SU-DHL-6 (cell line): ENCODE measurements around the gene CLC.

ENCODE experiments used
- H2AFZ ChIP-seq: fragments of 200-600 bp; sonication (generic); 2 replicates; pipeline ENCODE4 v1.6.1; 2014; ENCODE audit warnings: low read depth, mild to moderate bottlenecking, moderate library complexity, mixed read lengths, antibody characterized with exemption, low read length; ENCODE audit not compliant: severe bottlenecking
- H3F3A ChIP-seq: fragments of 200-600 bp; shearing (Covaris generic); 2 replicates; pipeline ENCODE4 v1.6.0; 2016; ENCODE audit warnings: antibody characterized with exemption, mild to moderate bottlenecking; ENCODE audit not compliant: insufficient read depth
- H3K27ac ChIP-seq: fragments of 200-600 bp; sonication (generic); 2 replicates; pipeline ENCODE4 v1.5.1; 2016; ENCODE audit warnings: low read depth, mild to moderate bottlenecking, low read length, moderate library complexity, mixed read lengths
- H3K27me3 ChIP-seq: fragments of 200-600 bp; sonication (generic), shearing (Covaris generic); 2 replicates; pipeline ENCODE4 v1.6.0; 2014; ENCODE audit warnings: mild to moderate bottlenecking, low read length
- H3K36me3 ChIP-seq: fragments of 200-600 bp; sonication (generic); 2 replicates; pipeline ENCODE4 v1.6.1; 2014; ENCODE audit warnings: mild to moderate bottlenecking, low read length, mixed read lengths
- H3K4me2 ChIP-seq: fragments of 300-600, 200-600 bp; shearing (Covaris generic), sonication (generic); 2 replicates; pipeline ENCODE4 v1.6.0; 2014; ENCODE audit warnings: low read length, low read depth, mild to moderate bottlenecking; ENCODE audit not compliant: poor library complexity, severe bottlenecking
- H3K4me3 ChIP-seq: fragments of 200-600 bp; sonication (generic); 2 replicates; pipeline ENCODE4 v1.5.1; 2014; ENCODE audit warnings: antibody characterized with exemption, low read length, mild to moderate bottlenecking, mixed read lengths; ENCODE audit not compliant: insufficient read depth, poor library complexity, severe bottlenecking
- H3K79me2 ChIP-seq: fragments of 200-600 bp; sonication (generic); 2 replicates; pipeline ENCODE4 v1.6.1; 2014; ENCODE audit warnings: mild to moderate bottlenecking, low read length, moderate library complexity; ENCODE audit not compliant: insufficient read depth
- H3K9ac ChIP-seq: fragments of 200-600 bp; sonication (generic); 2 replicates; pipeline ENCODE4 v1.7.0; 2014; ENCODE audit warnings: mild to moderate bottlenecking, low read length
- H3K9me2 ChIP-seq: fragments of 200-600 bp; sonication (generic); replicated peaks from 2 replicates; pipeline ENCODE4 v1.6.1; 2014; ENCODE audit warnings: low read length; ENCODE audit not compliant: insufficient read depth
- H3K9me3 ChIP-seq: fragments of 200-600 bp; sonication (generic); 2 replicates; pipeline ENCODE4 v1.6.1; 2014; ENCODE audit warnings: low read length, mixed read lengths; ENCODE audit not compliant: insufficient read depth
- H4K20me1 ChIP-seq: fragments of 200-600 bp; sonication (generic); 2 replicates; pipeline ENCODE4 v1.6.1; 2014; ENCODE audit warnings: low read depth, mild to moderate bottlenecking, antibody characterized with exemption, low read length, moderate library complexity, mixed read lengths
- EZH2phosphoT487 ChIP-seq: fragments of 200-600 bp; sonication (generic), shearing (Covaris generic); conservative IDR thresholded peaks from 2 replicates; pipeline ENCODE4 v1.6.1; 2018; ENCODE audit warnings: mild to moderate bottlenecking, antibody characterized with exemption, low read length, moderate library complexity, mixed read lengths
- TF ChIP-seq, protein P1 (sequence below): fragments of 200-600 bp; sonication (generic); IDR thresholded peaks from one replicate; pipeline ENCODE4 v1.5.1; 2017; ENCODE audit warnings: antibody characterized with exemption, mild to moderate bottlenecking, low read length, moderate library complexity; ENCODE audit not compliant: insufficient read depth, poor library complexity, severe bottlenecking

Gene CLC

DNA sequence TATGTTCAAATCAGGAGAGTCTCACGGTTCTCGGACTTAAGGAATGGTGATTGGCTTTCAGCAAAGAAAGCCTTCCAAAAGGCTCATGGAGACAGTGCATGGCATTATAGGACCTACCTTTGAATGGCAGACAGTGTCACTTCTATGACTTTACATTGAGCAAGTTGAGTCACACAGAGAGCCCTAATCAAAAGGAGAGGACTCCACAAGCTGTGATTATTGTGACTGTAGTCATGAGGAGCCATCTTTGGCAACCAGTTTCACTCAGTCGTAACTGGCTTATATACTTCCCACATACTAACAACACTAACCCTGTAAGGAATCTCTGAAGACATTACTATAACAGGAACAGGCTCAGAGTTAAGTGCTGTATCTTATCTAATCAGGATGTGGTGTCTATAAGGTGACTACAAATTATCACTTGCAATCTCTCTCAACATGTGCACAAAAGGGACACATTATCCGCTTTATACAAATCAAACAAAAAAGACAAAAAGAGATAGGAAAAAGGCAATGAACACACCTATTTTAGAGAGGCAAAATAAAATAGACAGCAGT is 27.4 kb downstream of the CLC start:
- H3K27me3 ChIP-seq, result no peaks in the 10 kb centered on the region
- H2AFZ ChIP-seq, result no peak overlapping the region
- TF ChIP-seq, protein P1, sequence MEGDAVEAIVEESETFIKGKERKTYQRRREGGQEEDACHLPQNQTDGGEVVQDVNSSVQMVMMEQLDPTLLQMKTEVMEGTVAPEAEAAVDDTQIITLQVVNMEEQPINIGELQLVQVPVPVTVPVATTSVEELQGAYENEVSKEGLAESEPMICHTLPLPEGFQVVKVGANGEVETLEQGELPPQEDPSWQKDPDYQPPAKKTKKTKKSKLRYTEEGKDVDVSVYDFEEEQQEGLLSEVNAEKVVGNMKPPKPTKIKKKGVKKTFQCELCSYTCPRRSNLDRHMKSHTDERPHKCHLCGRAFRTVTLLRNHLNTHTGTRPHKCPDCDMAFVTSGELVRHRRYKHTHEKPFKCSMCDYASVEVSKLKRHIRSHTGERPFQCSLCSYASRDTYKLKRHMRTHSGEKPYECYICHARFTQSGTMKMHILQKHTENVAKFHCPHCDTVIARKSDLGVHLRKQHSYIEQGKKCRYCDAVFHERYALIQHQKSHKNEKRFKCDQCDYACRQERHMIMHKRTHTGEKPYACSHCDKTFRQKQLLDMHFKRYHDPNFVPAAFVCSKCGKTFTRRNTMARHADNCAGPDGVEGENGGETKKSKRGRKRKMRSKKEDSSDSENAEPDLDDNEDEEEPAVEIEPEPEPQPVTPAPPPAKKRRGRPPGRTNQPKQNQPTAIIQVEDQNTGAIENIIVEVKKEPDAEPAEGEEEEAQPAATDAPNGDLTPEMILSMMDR, result no peak
- TF ChIP-seq EZH2phosphoT487, result no peak

DNA sequence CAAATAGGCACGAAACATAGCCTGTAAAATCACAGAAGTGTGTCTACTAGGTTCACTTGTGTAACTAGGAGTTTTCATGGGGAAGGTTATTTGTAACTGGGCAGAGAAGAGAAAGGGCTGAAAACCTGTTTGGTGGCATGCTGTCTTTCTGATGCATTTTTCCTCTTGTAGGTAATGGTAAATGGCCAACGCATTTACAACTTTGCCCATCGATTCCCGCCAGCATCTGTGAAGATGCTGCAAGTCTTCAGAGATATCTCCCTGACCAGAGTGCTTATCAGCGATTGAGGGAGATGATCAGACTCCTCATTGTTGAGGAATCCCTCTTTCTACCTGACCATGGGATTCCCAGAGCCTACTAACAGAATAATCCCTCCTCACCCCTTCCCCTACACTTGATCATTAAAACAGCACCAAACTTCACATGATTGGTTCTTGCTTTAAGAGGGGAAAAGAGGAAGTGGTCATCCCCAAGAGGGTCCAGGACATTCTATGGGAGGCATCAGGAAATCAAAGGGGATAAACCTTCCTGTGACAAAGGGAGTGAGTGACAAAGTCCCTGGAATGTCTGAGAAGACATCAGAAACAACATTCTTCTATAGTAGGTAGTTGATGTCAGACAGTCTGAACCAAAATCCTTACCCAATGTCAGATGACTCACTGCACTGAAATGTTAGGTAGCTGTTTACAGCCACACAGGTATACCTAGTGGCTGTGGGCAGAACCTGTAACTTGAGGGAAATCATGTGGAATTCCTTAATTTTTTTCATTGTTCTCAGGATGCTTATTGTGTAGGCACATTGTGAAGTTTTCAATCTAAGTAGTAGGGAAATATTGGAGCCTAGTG is 28.6 kb downstream of the CLC start:
- Histone ChIP-seq H3K9me3 (no peaks in the 10 kb centered on the region), H2AFZ (no peak overlapping the region), H3K4me2 (no peak overlapping the region), H3K27ac (no peak overlapping the region), H4K20me1 (no peaks in the 10 kb centered on the region), H3F3A (no peaks in the 10 kb centered on the region), H3K9ac (no peak overlapping the region), H3K9me2 (no peaks in the 10 kb centered on the region), H3K36me3 (no peaks in the 10 kb centered on the region), H3K79me2 (no peaks in the 10 kb centered on the region), H3K4me3 (no peak overlapping the region), H3K27me3 (no peaks in the 10 kb centered on the region)
- no peak for TF ChIP-seq EZH2phosphoT487
- TF ChIP-seq, protein P1, result no peak

More for the DNA sequence above, 27.4 kb downstream of the CLC start:
- Histone ChIP-seq H3K9me2 (no peaks in the 10 kb centered on the region), H3K36me3 (no peaks in the 10 kb centered on the region), H3K9ac (no peak overlapping the region), H3K4me2 (no peak overlapping the region), H3K9me3 (no peaks in the 10 kb centered on the region), H3K4me3 (no peak overlapping the region), H3K79me2 (no peaks in the 10 kb centered on the region), H3K27ac (no peak overlapping the region), H4K20me1 (no peaks in the 10 kb centered on the region), H3F3A (no peaks in the 10 kb centered on the region)

DNA sequence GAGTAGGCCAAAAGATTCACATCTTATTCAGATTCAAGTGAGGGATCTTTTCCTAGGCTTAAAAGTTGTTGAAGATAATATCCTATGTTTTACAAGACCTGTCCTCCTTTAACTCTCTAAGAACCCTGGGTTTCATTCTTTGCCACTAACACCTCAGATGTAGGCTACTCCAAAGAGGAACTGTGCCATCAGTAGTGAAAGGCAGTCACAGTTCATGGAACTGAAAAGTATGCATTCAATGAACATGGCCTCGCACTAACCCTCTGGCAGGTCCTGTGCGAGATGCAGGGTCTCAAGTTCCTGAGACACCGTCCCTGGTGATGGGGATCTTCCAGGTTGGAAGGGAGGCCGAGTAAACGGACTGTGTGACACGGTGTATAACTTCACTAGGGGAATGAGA is 29.2 kb downstream of the CLC start:
- Histone ChIP-seq H3K79me2 (no peaks in the 10 kb centered on the region), H3K9ac (no peak overlapping the region), H3K4me3 (no peak overlapping the region), H3K27ac (no peak overlapping the region), H3K9me2 (no peaks in the 10 kb centered on the region), H3K27me3 (no peaks in the 10 kb centered on the region), H3F3A (no peaks in the 10 kb centered on the region), H2AFZ (no peak overlapping the region), H3K36me3 (no peaks in the 10 kb centered on the region), H3K4me2 (no peak overlapping the region), H4K20me1 (no peaks in the 10 kb centered on the region), H3K9me3 (no peaks in the 10 kb centered on the region)
- TF ChIP-seq, protein P1, result no peak
- TF ChIP-seq EZH2phosphoT487, result no peak
